Activated CD4-positive, alpha-beta T cell treated with anti-CD3 and anti-CD28 coated beads, Interleukin-2, amount 50 U/mL, for 16 hours (primary cell): Measurements from ENCODE around the gene NCK2.

Experiments used
- DNase-seq: peaks from one replicate; pipeline ENCODE4 v3.0.0-alpha.2; 2020

The NCK2 gene

GRCh38 chr2:105876191-105876590 lies 131.5 kb downstream of the NCK2 start:
- DNase-seq: no peak

DNA sequence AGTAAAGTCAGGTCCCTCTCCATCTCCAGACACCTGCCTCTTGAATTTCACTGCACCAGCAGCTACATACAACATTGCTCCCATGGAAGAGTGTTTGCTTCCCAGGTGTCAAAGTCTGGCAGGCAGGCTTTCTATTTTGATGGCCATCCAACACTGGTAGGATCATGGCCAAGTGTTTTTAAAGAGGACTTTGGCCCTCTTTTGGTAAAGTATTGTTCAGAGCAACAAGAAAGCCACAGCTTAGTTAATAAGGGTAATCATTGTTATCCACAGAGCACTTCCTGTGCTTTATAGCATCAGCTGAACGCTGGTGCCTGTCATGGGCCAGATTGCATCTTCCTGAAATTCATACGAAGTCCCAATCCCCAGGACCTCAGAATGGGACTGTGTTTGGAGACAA lies 133.2 kb downstream of the NCK2 start:
- no peak for DNase-seq

DNA sequence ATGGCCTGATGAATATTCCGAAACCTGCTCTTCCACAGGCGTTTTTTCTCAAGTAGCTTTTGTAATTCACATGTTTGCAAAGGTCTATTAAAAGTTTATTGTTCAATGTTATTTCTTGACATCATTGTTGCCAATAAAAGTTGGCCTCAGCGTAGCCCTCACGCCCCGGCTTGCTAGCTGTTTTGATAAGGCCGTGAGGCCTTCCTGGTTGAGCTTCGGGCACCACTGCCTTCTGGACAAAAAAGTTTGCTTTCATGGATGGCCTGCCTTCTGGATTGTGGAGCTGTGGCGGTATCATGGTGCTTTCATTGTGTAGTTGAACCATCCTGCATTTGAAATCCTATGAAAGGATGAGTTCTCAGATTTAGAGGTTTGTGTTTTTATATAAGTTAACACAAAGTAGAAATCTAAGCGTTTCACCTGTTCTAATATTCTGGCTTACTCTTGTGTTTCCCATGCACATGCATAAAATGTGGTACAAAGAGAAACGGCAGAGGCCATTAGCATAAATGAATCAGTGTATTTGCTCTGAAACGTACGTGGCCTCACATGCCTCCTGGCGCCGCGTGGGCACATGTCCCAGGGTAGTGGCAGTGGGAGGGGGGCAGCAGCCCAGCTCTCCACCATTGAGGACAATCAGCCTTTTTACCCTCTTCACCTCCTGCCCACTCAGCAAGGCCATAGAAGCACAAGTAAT lies 134.5 kb downstream of the NCK2 start:
- no peak for DNase-seq

- no peak for DNase-seq
Observed at GRCh38 chr2:105879803-105880300, 135.1 kb downstream of the NCK2 start.

- no peak for DNase-seq
Observed at GRCh38 chr2:105880637-105881036, 135.9 kb downstream of the NCK2 start.

DNA sequence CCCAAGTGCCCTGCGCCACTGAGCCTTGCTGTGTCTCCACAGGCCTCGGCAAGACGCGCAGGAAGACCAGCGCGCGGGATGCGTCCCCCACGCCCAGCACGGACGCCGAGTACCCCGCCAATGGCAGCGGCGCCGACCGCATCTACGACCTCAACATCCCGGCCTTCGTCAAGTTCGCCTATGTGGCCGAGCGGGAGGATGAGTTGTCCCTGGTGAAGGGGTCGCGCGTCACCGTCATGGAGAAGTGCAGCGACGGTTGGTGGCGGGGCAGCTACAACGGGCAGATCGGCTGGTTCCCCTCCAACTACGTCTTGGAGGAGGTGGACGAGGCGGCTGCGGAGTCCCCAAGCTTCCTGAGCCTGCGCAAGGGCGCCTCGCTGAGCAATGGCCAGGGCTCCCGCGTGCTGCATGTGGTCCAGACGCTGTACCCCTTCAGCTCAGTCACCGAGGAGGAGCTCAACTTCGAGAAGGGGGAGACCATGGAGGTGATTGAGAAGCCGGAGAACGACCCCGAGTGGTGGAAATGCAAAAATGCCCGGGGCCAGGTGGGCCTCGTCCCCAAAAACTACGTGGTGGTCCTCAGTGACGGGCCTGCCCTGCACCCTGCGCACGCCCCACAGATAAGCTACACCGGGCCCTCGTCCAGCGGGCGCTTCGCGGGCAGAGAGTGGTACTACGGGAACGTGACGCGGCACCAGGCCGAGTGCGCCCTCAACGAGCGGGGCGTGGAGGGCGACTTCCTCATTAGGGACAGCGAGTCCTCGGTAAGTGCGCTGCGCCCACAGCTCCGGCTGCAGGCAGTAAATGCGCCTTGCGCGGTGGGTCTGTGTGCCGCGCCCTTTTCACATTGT lies 136.8 kb downstream of the NCK2 start:
- DNase-seq: no peak

- DNase-seq: no peak
Observed at GRCh38 chr2:105882341-105882740, 137.6 kb downstream of the NCK2 start.

DNA sequence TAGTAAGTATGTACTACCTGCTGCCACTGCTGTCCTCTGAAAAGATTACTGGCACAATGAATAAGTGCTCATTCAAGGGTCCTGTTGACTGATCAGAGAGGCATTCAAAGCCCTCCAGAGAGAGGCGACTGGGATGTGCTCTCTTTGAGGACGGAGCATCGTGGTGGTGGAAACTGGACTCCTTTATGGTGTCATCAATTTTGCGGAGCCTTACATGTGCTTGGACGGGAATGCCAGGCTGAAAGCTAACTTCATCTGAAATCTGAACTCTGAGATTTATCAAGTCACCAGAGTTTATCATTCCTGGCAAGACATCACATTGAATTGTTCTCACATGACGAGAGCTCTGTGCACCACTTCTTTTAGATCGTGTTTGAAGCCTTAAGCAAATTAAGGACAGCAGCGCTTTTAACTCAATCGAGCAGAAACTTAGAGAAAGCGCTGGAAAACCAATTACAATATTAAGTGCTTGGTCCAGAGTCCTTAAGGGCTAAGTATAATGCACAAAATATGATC lies 138.3 kb downstream of the NCK2 start:
- DNase-seq: no peak

GRCh38 chr2:105883911-105884694 lies 139.4 kb downstream of the NCK2 start:
- no peak for DNase-seq

DNA sequence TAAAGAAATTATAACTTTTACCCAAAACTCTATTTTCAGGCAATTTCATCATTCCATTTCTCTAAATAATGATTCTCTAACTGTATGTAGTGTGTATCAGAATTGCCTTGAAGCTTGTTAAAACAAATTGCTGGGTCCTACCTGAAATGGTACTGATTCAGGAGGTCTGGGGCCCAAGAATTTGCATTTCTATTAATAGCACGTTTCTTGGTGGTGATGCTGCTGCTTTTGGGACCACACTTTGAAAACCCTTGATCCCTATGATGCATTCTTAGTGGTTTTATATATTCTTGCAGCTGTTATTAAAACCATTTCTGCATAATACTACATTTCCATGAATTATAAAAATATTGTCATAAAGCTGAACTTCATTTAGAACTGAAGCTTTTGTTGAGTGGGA lies 140.7 kb downstream of the NCK2 start:
- no peak for DNase-seq

DNA sequence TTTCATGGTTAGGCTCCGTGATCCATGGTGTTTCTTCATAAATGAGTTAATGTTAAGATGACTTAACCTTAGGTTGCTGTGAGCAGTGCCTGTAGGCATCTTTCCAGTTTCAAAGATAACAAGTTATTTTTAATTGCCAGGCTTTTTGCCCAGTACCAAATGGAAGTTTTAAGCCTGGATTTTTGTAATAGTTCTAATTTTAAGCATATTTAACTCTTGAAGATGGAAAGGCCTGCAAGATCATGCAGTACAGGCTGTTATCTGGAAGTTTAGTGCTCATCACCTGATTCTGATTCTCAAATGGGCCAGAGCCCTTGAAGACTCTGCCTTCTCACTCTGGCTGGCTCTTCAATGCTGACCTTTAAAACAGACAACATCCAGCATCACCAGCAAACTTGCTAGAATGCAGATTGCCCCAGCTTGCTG lies 141.3 kb downstream of the NCK2 start:
- DNase-seq: no peak

- DNase-seq: no peak
Observed at GRCh38 chr2:105886687-105887086, 142.0 kb downstream of the NCK2 start.

DNA sequence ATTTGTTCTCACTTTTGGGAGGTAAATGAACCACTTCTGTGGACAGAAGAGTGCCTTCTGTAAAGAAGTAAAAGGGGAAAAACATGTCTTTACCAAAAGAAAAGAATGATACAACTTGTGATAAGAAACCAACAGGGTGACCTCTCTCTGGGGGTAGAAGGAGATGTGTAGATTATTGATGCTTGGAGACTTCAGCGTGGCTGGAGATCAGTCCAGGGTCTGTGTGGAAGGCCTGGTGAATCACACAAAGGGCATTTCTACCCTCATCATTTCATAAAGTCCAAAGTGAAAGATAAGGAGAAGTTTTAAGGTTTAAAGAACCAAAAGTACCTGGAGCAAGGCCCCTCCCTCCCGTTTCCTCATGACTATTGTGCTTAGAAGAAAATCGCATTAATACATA lies 142.5 kb downstream of the NCK2 start:
- no peak for DNase-seq

- DNase-seq: peak; percentile 47
Observed at GRCh38 chr2:105888625-105889024, 143.9 kb downstream of the NCK2 start.

GRCh38 chr2:105889046-105889445 lies 144.3 kb downstream of the NCK2 start:
- no peak for DNase-seq

- DNase-seq: no peak
Observed at GRCh38 chr2:105890111-105890510, 145.4 kb downstream of the NCK2 start.

DNA sequence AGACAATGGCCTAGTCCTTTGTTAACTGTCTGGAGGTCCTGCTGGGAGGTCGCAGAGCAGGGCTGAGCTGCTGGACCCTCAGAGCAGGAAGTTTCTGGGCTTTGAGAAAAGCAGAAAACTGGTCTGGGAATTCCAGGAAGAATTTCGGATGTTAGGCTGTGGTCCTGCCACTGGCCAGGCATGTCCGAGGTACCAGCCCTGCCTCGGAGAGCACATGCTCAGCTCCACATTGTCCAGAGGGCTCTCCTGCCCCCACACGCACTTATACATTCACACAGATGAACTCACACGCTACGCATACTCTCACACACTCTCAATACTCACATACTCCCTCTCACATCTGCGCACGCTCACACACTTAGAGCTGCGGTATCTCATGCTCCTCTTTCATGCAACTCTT lies 146.1 kb downstream of the NCK2 start:
- no peak for DNase-seq

DNA sequence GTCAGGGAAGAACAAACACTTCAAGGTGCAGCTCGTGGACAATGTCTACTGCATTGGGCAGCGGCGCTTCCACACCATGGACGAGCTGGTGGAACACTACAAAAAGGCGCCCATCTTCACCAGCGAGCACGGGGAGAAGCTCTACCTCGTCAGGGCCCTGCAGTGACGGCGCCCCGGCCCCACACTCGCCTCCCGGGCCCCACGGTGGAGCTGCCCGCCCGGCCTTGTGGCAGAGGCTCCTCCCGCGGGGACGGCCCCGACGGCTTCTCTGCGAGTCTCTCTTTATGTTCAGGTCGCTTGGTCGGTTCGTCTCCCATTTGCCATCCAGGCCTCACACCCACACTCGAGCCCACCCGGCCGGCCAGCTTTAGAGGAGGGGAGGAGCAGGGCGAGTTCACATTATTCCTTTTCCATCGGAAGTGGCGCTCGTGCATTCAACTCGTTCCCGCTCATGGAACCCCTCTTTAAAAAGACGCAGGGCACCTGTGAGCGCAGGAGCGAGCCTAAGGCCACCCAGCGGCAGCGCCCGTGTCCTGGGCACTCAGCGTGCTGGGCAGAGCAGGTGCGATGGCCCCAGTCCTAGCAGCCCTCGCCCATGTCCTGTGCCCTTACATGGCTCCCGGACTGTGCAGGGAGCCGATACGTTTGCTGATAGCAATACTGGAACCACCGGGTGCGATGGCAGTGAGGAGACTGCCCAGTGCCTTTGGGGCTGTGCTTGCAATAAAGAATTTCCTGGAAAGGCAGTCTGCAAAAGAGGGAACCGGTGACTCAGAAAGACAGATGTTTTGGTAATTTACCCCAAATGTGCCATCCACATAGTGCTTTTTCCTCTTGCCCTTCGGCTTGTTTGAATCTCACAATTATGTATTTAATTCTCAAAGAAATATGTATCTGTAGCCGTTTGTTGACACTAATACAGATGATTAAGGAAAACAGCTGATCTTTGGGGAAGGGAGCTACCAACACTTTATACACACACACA lies 148.6 kb downstream of the NCK2 start:
- DNase-seq: no peak

DNA sequence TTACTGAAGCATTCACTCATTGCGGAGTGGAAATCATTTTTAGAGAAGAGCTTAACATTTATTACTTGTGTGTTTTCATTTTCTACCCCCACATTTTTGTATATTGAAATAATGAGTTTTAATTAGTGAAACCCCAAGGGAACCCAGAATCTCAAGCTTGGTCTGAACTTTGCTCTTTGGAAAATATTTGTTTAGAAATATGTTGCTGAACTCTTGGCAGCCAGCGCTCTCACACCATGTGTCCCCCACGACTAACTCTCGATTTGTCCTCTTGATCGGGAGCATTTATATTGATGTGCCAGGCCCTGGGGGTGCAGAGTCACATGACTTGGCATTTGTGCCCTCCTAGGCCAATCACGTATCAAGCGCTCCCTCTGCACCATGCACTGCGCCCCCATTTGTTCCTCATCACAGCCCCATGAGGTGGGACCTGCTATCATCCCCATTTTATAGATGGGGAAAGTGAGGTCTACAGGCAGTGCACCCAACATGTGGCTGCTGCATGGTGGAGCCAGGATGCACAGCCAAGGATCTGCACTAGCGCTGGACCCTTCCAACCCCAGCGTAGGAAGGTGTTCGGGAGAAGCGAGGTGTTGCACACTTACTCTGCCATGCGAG lies 149.7 kb downstream of the NCK2 start:
- DNase-seq: no peak

DNA sequence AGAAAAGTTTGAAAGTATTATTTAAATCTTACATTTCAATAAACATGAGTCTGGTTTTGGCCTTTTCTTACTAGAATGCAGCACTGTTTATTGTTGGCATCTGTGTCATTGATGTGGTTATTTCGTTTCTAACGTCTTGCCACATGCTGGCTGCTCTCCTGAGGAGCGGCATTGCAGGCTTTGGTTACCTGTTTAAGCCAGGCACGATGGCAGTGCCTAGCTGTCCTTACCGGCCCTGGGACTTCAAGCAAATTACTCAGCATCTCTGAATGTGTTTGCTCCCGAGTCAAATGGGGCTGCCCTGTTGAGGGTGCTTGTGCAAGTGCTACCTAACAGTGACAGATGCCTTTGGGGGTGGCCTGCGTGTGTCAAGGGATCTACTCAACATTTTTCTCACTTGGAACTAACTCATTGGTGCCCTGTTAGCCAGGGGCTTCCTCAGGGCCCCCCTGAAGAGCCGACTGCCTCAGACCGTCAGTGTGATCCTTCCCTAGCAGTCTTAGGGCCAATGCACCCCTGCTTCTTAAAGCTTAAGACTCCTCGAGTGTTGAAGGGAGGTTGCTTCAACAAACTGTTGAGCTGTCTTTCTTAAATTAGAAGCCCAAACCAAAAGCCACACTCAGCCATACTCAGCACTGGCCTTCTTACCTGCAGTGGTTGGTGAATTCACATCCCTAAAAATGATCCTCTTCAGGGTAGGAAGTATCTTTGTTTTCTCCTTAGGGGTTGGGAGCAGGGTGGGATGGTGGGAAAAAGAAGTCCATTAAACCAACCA lies 151.5 kb downstream of the NCK2 start:
- no peak for DNase-seq

GRCh38 chr2:105896765-105897163 lies 152.1 kb downstream of the NCK2 start:
- no peak for DNase-seq
